ENCODE results near the gene HTR1B. TPM values are rescaled to one million over a fixed set of nuclear protein-coding genes. Genes with fewer than 3 reads are reported as not detected.

HTR1B gene
- total RNA-seq, 1 experiment from 2014 or later, result 0.74 TPM

DNA sequence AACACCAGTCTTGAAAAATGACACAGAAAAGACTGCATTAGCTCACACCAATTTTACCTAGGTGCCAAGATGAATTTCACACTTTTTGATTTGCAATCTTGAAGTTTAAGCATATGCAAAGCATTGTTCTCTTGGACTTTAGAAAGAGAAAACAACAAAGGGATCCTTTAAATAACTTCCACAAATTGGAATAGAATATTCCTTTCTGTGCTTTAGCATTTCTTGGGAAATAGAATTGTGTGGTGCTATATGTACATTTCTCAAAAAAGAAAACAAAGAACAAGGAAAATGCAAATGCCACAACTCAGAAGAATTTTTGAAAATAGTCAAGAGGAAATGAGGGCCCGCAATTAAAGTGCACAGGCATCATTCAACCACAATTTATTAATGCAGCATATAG lies 17.0 kb downstream of the HTR1B start:
- BruUV-seq (replicated peaks), result no TSS peak
- H3K4me3 ChIP-seq (replicated peaks in 1 of 2; ENCODE audit: low read depth in 1 of 2, low read length in 2 of 2), result no peak overlapping the region
- H3K9ac ChIP-seq (ENCODE audit: low read length), result no peak overlapping the region
- no peak overlapping the region for H3K27ac ChIP-seq (ENCODE audit: low read depth, low read length)
- H4K20me1 ChIP-seq (ENCODE audit: insufficient read depth), result no peaks in the 10 kb centered on the region
- no peak for DNase-seq (ENCODE audit: low read depth, low spot score)
- no peaks in the 10 kb centered on the region for H3K9me3 ChIP-seq (ENCODE audit: control insufficient read depth in 1 of 2, insufficient read depth in 1 of 2, low read depth in 1 of 2, low read length in 2 of 2)
- H3K79me2 ChIP-seq (ENCODE audit: insufficient read depth, low read length), result no peaks in the 10 kb centered on the region
- peak overlapping the region; percentile 47 for H2AFZ ChIP-seq (ENCODE audit: low read depth, low read length, poor library complexity, severe bottlenecking)
- ChIA-PET RAD21 (ENCODE audit: low non-redundant PET in 1 of 2, low total read pairs in 2 of 2, uncharacterized antibody in 2 of 2, unreplicated experiment in 2 of 2) (no interaction called here), CTCF (no interaction called here), POLR2A (no interaction called here)
- no peaks in the 10 kb centered on the region for H3K27me3 ChIP-seq (ENCODE audit: insufficient read depth, low read length)
- intact Hi-C loops (cut with micrococcal nuclease), result no loop called here
- TF ChIP-seq ZBTB33 (IDR thresholded peaks at IDR 0.05; ENCODE audit: extremely low read depth, insufficient replicate concordance, low read length), result no peak
- no peak for TF ChIP-seq ZFX (IDR thresholded peaks at IDR 0.05)
- no peak for TF ChIP-seq YY1 (IDR thresholded peaks at IDR 0.05; ENCODE audit: extremely low read depth, insufficient replicate concordance, low read depth, low read length)
- H3K4me1 ChIP-seq (ENCODE audit: control insufficient read depth in 1 of 2, insufficient read depth in 2 of 2, low read length in 2 of 2), result peaks cover 0 to 4% of the 10 kb centered on the region in 2 experiments; a peak in 1 of 4 replicates
- H3K9me2 ChIP-seq (ENCODE audit: insufficient read depth), result no peaks in the 10 kb centered on the region
- no peak for ATAC-seq
- no peak overlapping the region for H3K4me2 ChIP-seq (ENCODE audit: low read length)
- no peaks in the 10 kb centered on the region for H3K36me3 ChIP-seq (ENCODE audit: control insufficient read depth in 1 of 2, insufficient read depth in 2 of 2, low read length in 2 of 2)

DNA sequence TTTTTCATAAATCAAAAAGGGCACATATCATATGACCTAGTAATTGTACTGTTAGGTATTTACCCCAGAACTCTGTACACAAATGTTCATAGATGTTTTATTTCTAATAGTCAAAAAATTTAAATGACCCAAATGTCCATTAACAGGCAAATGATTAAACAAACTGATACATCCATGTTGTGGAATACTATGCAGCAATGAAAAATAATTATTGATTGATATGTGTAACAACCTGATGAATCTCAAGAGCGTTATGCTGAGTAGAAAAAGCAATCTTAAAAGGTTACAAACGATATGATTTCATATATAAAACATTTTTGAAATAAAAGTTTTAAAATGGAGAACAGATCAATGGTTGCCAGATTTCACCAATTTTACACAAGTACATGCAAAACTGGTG lies 18.1 kb downstream of the HTR1B start:
- Histone ChIP-seq H3K36me3 (ENCODE audit: control insufficient read depth in 1 of 2, insufficient read depth in 2 of 2, low read length in 2 of 2) (no peaks in the 10 kb centered on the region), H3K27ac (ENCODE audit: low read depth, low read length) (no peak overlapping the region), H3K79me2 (ENCODE audit: insufficient read depth, low read length) (no peaks in the 10 kb centered on the region), H3K9me3 (ENCODE audit: control insufficient read depth in 1 of 2, insufficient read depth in 1 of 2, low read depth in 1 of 2, low read length in 2 of 2) (no peaks in the 10 kb centered on the region), H2AFZ (ENCODE audit: low read depth, low read length, poor library complexity, severe bottlenecking) (no peak overlapping the region), H3K9me2 (ENCODE audit: insufficient read depth) (no peaks in the 10 kb centered on the region), H3K4me1 (ENCODE audit: control insufficient read depth in 1 of 2, insufficient read depth in 2 of 2, low read length in 2 of 2) (peaks cover 0 to 4% of the 10 kb centered on the region in 2 experiments; a peak in 1 of 4 replicates), H3K9ac (ENCODE audit: low read length) (no peak overlapping the region), H3K4me3 (replicated peaks in 1 of 2; ENCODE audit: low read depth in 1 of 2, low read length in 2 of 2) (no peak overlapping the region), H3K27me3 (ENCODE audit: insufficient read depth, low read length) (no peaks in the 10 kb centered on the region), H3K4me2 (ENCODE audit: low read length) (no peak overlapping the region), H4K20me1 (ENCODE audit: insufficient read depth) (no peaks in the 10 kb centered on the region)
- POLR2A ChIA-PET, result no interaction called here
- TF ChIP-seq EZH2 (IDR thresholded peaks at IDR 0.05) (no peak), ZFX (IDR thresholded peaks at IDR 0.05) (no peak), EGR1 (IDR thresholded peaks at IDR 0.05; ENCODE audit: low read depth) (no peak), RAD21 (IDR thresholded peaks at IDR 0.05; ENCODE audit: low read depth) (no peak)
- BruUV-seq (replicated peaks), result no TSS peak
- ATAC-seq, result no peak
- CTCF ChIA-PET, result no interaction called here
- RAD21 ChIA-PET (ENCODE audit: low non-redundant PET in 1 of 2, low total read pairs in 2 of 2, uncharacterized antibody in 2 of 2, unreplicated experiment in 2 of 2), result no interaction called here
- intact Hi-C loops (cut with micrococcal nuclease), result no loop called here
- DNase-seq (ENCODE audit: low read depth, low spot score), result no peak
